NCI-H1436 (cell line): ENCODE measurements around the gene MFSD2B.

Source experiments
- DNase-seq: peaks from one replicate; lab custom pipeline; 2025; lab: John Stamatoyannopoulos, UW

The MFSD2B gene

GRCh38 chr2:24050041-24050979 is 40.4 kb downstream of the MFSD2B start:
- DNase-seq: no peak

DNA sequence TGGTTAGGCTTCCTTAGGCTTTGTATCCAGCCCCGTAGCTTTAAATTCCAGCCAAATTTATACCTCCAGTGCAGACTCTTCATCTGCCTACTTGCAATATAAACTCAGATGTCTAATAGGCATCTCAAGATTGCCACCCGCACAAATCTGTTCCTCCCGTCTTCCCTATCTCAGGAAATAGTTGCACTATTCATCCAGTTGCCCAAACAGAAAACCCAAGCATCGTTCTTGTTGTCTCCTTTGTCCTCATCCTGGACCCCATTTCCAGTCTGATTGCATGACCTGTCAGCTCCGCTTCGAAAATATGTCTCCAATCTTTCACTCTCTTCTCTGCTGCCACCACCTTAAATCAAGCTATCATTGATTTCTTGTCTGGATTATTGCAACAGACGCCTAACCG is 41.9 kb downstream of the MFSD2B start:
- no peak for DNase-seq

GRCh38 chr2:24052951-24053350 is 43.1 kb downstream of the MFSD2B start:
- no peak for DNase-seq

GRCh38 chr2:24054366-24055010 is 44.6 kb downstream of the MFSD2B start:
- no peak for DNase-seq

DNA sequence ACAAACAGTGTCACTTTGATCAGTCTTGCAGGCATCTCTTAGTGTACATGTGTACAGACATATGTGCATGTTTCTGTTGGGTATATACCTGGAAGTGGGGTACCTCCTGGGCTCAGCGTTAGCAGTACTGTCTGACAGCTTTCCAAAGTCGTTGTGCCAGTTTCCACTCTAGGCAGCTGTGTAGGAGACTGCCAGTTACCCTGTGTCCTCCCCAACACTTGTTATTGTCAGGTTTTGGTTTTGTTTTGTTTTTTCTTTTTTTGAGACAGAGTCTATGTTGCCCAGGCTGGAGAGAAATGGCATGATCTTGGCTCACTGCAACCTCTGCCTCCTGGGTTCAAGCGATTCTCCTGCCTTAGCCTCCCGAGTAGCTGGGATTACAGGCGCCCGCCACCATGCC is 45.9 kb downstream of the MFSD2B start:
- DNase-seq: no peak

- DNase-seq: no peak
Observed at GRCh38 chr2:24058564-24059271, 48.8 kb downstream of the MFSD2B start.

DNA sequence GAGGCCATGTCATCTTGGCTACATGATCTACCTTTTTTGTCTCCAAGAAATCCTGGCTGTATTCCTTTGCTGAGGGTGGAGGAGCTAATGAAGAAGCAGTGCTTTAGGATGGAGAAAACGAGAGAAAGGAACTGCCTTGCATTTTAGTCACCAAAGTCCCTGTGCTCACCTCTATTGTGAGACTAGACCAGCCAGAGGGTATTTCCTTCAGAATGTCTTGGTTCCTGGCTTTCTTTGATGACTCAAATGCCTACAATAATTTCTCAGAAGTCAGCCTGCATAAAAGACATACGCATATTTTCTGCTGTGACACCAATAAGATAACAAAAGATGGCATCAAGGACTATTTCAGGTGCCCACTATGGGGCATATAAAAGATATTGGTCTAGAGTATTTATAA is 55.5 kb downstream of the MFSD2B start:
- DNase-seq: no peak

GRCh38 chr2:24072259-24072658 is 62.4 kb downstream of the MFSD2B start:
- no peak for DNase-seq

DNA sequence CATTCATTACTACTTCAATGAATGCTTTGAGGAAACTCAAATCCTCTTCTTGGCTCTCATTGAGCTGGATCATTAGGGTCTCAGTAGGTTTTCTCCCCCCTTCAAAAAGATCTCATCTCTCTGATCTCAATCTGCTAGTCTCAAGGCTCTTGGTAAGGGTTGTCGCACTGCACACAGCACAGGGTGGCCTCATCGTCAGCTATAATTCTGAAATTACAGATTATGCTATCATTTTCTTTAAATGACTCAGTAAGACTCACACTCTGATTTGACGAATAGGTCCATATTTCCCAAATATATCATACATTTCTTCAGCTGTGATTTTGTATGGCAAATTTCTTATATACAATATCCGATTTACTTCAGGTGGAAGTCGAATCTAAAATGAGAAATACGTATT is 63.9 kb downstream of the MFSD2B start:
- no peak for DNase-seq

GRCh38 chr2:24075259-24075658 is 65.4 kb downstream of the MFSD2B start:
- no peak for DNase-seq
